Stomach smooth muscle (tissue), 2 donors: Measurements from ENCODE around the gene TTC39B.

Experiments
- H3K27ac ChIP-seq: one replicate; pipeline ENCODE4 v1.7.0; 2013; ENCODE audit warnings: mild to moderate bottlenecking, low read length, inconsistent platforms
- H3K27me3 ChIP-seq, 2 donors: one replicate each; pipeline ENCODE4 v1.7.0; 2013; ENCODE audit warnings: low read length in 2 of 2; ENCODE audit not compliant: insufficient read depth in 2 of 2, control insufficient read depth in 1 of 2
- H3K36me3 ChIP-seq, 2 donors: one replicate each; pipeline ENCODE4 v1.7.0; 2013; ENCODE audit warnings: low read length in 2 of 2; ENCODE audit not compliant: control insufficient read depth in 2 of 2, insufficient read depth in 2 of 2
- H3K4me1 ChIP-seq: one replicate; pipeline ENCODE4 v1.7.0; 2013; ENCODE audit warnings: low read length; ENCODE audit not compliant: control insufficient read depth, insufficient read depth
- H3K4me3 ChIP-seq, 2 donors: one replicate each; pipeline ENCODE4 v1.7.0; 2013; ENCODE audit warnings: low read length in 2 of 2
- H3K9ac ChIP-seq, 2 donors: one replicate each; pipeline ENCODE4 v1.7.0; 2013; ENCODE audit warnings: low read length in 2 of 2, mild to moderate bottlenecking in 1 of 2
- H3K9me3 ChIP-seq, 2 donors: one replicate each; pipeline ENCODE4 v1.7.0; 2013; ENCODE audit warnings: low read length in 2 of 2; ENCODE audit not compliant: control insufficient read depth in 2 of 2
- donor health status: healthy.
- donor health status: Pancreatic carcinoma.

The TTC39B gene

GRCh38 chr9:15182101-15182551 lies 124.9 kb downstream of the TTC39B start:
- Histone ChIP-seq H3K4me3 (no peak overlapping the region), H3K4me1 (no peaks in the 10 kb centered on the region), H3K27ac (no peak overlapping the region), H3K36me3 (peaks cover 13 to 14% of the 10 kb centered on the region in 2 donors), H3K9me3 (no peaks in the 10 kb centered on the region), H3K9ac (no peak overlapping the region), H3K27me3 (no peaks in the 10 kb centered on the region)

GRCh38 chr9:15180124-15180523 lies 126.9 kb downstream of the TTC39B start:
- Histone ChIP-seq H3K4me1 (no peaks in the 10 kb centered on the region), H3K4me3 (no peak overlapping the region), H3K36me3 (peaks cover 6 to 16% of the 10 kb centered on the region in 2 donors), H3K9me3 (no peaks in the 10 kb centered on the region), H3K27me3 (no peaks in the 10 kb centered on the region), H3K9ac (no peak overlapping the region), H3K27ac (no peak overlapping the region)

GRCh38 chr9:15178631-15179030 lies 128.4 kb downstream of the TTC39B start:
- Histone ChIP-seq H3K36me3 (peaks cover 9 to 18% of the 10 kb centered on the region in 2 donors), H3K4me3 (no peak overlapping the region), H3K27ac (no peak overlapping the region)

GRCh38 chr9:15176836-15177235 lies 130.2 kb downstream of the TTC39B start:
- Histone ChIP-seq H3K27ac (no peak overlapping the region), H3K9ac (no peak overlapping the region), H3K9me3 (no peaks in the 10 kb centered on the region), H3K36me3 (peaks cover 9 to 17% of the 10 kb centered on the region in 2 donors), H3K4me1 (no peaks in the 10 kb centered on the region), H3K4me3 (no peak overlapping the region), H3K27me3 (no peaks in the 10 kb centered on the region)

More at GRCh38 chr9:15178631-15179030, 128.4 kb downstream of the TTC39B start:
- Histone ChIP-seq H3K4me1 (no peaks in the 10 kb centered on the region), H3K9me3 (no peaks in the 10 kb centered on the region), H3K9ac (no peak overlapping the region), H3K27me3 (no peaks in the 10 kb centered on the region)

- Histone ChIP-seq H3K9ac (no peak overlapping the region), H3K27me3 (no peaks in the 10 kb centered on the region), H3K9me3 (no peaks in the 10 kb centered on the region), H3K4me3 (no peak overlapping the region), H3K4me1 (no peaks in the 10 kb centered on the region), H3K27ac (no peak overlapping the region), H3K36me3 (no peaks in the 10 kb centered on the region)
These were observed 143.1 kb downstream of the TTC39B start for GRCh38 chr9:15163931-15164330.

- Histone ChIP-seq H3K27ac (no peak overlapping the region), H3K4me3 (no peak overlapping the region)
These were observed 145.3 kb downstream of the TTC39B start for GRCh38 chr9:15161753-15162152.

GRCh38 chr9:15160673-15161072 lies 146.3 kb downstream of the TTC39B start:
- H3K4me3 ChIP-seq, result no peak overlapping the region
- no peaks in the 10 kb centered on the region for H3K9me3 ChIP-seq
- H3K27me3 ChIP-seq, result no peaks in the 10 kb centered on the region
- no peak overlapping the region for H3K9ac ChIP-seq
- H3K36me3 ChIP-seq, result no peaks in the 10 kb centered on the region
- peaks cover 3% of the 10 kb centered on the region for H3K4me1 ChIP-seq
- H3K27ac ChIP-seq, result no peak overlapping the region

More at GRCh38 chr9:15161753-15162152, 145.3 kb downstream of the TTC39B start:
- no peaks in the 10 kb centered on the region for H3K27me3 ChIP-seq
- no peaks in the 10 kb centered on the region for H3K9me3 ChIP-seq
- no peaks in the 10 kb centered on the region for H3K36me3 ChIP-seq
- H3K4me1 ChIP-seq, result peaks cover 3% of the 10 kb centered on the region
- no peak overlapping the region for H3K9ac ChIP-seq

- H3K9me3 ChIP-seq, result no peaks in the 10 kb centered on the region
- H3K4me1 ChIP-seq, result peaks cover 9% of the 10 kb centered on the region
- no peak overlapping the region for H3K4me3 ChIP-seq
- H3K27me3 ChIP-seq, result no peaks in the 10 kb centered on the region
- no peak overlapping the region for H3K9ac ChIP-seq
- no peaks in the 10 kb centered on the region for H3K36me3 ChIP-seq
- H3K27ac ChIP-seq, result no peak overlapping the region
These were observed 149.0 kb downstream of the TTC39B start for GRCh38 chr9:15158064-15158463.

- Histone ChIP-seq H3K4me3 (no peak overlapping the region), H3K4me1 (peaks cover 9% of the 10 kb centered on the region), H3K27ac (no peak overlapping the region), H3K27me3 (no peaks in the 10 kb centered on the region), H3K9ac (no peak overlapping the region), H3K36me3 (no peaks in the 10 kb centered on the region), H3K9me3 (no peaks in the 10 kb centered on the region)
These were observed 149.6 kb downstream of the TTC39B start for GRCh38 chr9:15157381-15157780.

GRCh38 chr9:15156241-15156640 lies 150.8 kb downstream of the TTC39B start:
- Histone ChIP-seq H3K36me3 (no peaks in the 10 kb centered on the region), H3K4me3 (no peak overlapping the region), H3K9ac (no peak overlapping the region), H3K9me3 (no peaks in the 10 kb centered on the region), H3K27me3 (no peaks in the 10 kb centered on the region), H3K4me1 (peaks cover 9% of the 10 kb centered on the region), H3K27ac (no peak overlapping the region)

- Histone ChIP-seq H3K4me1 (peaks cover 9% of the 10 kb centered on the region), H3K27ac (no peak overlapping the region), H3K4me3 (no peak overlapping the region), H3K36me3 (no peaks in the 10 kb centered on the region), H3K9me3 (no peaks in the 10 kb centered on the region), H3K9ac (no peak overlapping the region), H3K27me3 (no peaks in the 10 kb centered on the region)
These were observed 151.2 kb downstream of the TTC39B start for GRCh38 chr9:15155826-15156225.
